ENCODE results near the gene CCDC92.

CCDC92 gene

GRCh38 chr12:123906711-123907420 lies 65.8 kb downstream of the CCDC92 start:
- DNase-seq, result no peak

GRCh38 chr12:123905319-123905925 lies 67.2 kb downstream of the CCDC92 start:
- DNase-seq, result peak; percentile 56

GRCh38 chr12:123903301-123904065 lies 69.1 kb downstream of the CCDC92 start:
- DNase-seq, result no peak

GRCh38 chr12:123902821-123903220 lies 69.8 kb downstream of the CCDC92 start:
- no peak for DNase-seq

GRCh38 chr12:123900871-123901376 lies 71.7 kb downstream of the CCDC92 start:
- DNase-seq, result no peak

GRCh38 chr12:123899368-123899767 lies 73.3 kb downstream of the CCDC92 start:
- no peak for DNase-seq

- DNase-seq, result no peak
Observed at GRCh38 chr12:123898673-123899072, 74.0 kb downstream of the CCDC92 start.

GRCh38 chr12:123897221-123897620 lies 75.4 kb downstream of the CCDC92 start:
- no peak for DNase-seq

- no peak for DNase-seq
Observed at GRCh38 chr12:123896767-123897166, 75.9 kb downstream of the CCDC92 start.

- peak; percentile 30 for DNase-seq
Observed at GRCh38 chr12:123895451-123895850, 77.2 kb downstream of the CCDC92 start.

- DNase-seq, result no peak
Observed at GRCh38 chr12:123894823-123895345, 77.7 kb downstream of the CCDC92 start.

GRCh38 chr12:123893276-123893675 lies 79.4 kb downstream of the CCDC92 start:
- no peak for DNase-seq

GRCh38 chr12:123892853-123893252 lies 79.8 kb downstream of the CCDC92 start:
- no peak for DNase-seq

- no peak for DNase-seq
Observed at GRCh38 chr12:123892180-123892559, 80.5 kb downstream of the CCDC92 start.

GRCh38 chr12:123891516-123892179 lies 81.0 kb downstream of the CCDC92 start:
- no peak for DNase-seq

- no peak for DNase-seq
Observed at GRCh38 chr12:123891011-123891410, 81.6 kb downstream of the CCDC92 start.

GRCh38 chr12:123890536-123890902 lies 82.1 kb downstream of the CCDC92 start:
- DNase-seq, result no peak

GRCh38 chr12:123889848-123890535 lies 82.6 kb downstream of the CCDC92 start:
- DNase-seq, result no peak

GRCh38 chr12:123888989-123889388 lies 83.6 kb downstream of the CCDC92 start:
- DNase-seq, result no peak

GRCh38 chr12:123886931-123887582 lies 85.6 kb downstream of the CCDC92 start:
- no peak for DNase-seq

GRCh38 chr12:123886258-123886657 lies 86.4 kb downstream of the CCDC92 start:
- DNase-seq, result no peak
